GM12892 (cell line): ENCODE results near the gene PCBD2.

Source experiments
- POLR2A ChIP-seq: IDR thresholded peaks from 2 replicates; pipeline ENCODE4 v1.6.1; 2011; ENCODE audit warnings: low read depth, low read length, control low read depth
- POLR2AphosphoS5 ChIP-seq: IDR thresholded peaks from 2 replicates; pipeline ENCODE4 v1.6.1; 2011; ENCODE audit warnings: low read depth, low read length, control low read depth
- TAF1 ChIP-seq: IDR thresholded peaks from 2 replicates; pipeline ENCODE4 v1.6.1; 2011; ENCODE audit warnings: low read depth, mild to moderate bottlenecking, control low read depth, low read length, borderline replicate concordance

- TF ChIP-seq POLR2A: no peak
- TF ChIP-seq POLR2AphosphoS5: no peak
- TF ChIP-seq TAF1: no peak
Measured at GRCh38 chr5:135012033-135012588, 107.2 kb downstream of the PCBD2 start.
